Activated gamma-delta T cell treated with anti-CD3 and anti-CD28 coated beads, Interleukin-2, amount 50 U/mL, for 16 hours (primary cell): Measurements from ENCODE around the gene CLK4.
A peak's percentile ranks its signal among the peaks of the same experiment; 100 is the strongest.

Source experiments
- DNase-seq: peaks from one replicate; pipeline ENCODE4 v3.0.0-alpha.2; 2020; ENCODE audit warnings: low read depth

CLK4 gene

GRCh38 chr5:178626484-178627258, at the start of gene CLK4:
Gene CLK4, minus strand, starts transcription at chr5:178627050. Its CDS starts 3,634 bp downstream, at chr5:178623416.
- peak; percentile 94 for DNase-seq

GRCh38 chr5:178675922-178676321, 49.1 kb upstream of the CLK4 start:
- DNase-seq = no peak

GRCh38 chr5:178674334-178674733, 47.5 kb upstream of the CLK4 start:
- no peak for DNase-seq

GRCh38 chr5:178673801-178674295, 47.0 kb upstream of the CLK4 start:
- DNase-seq = no peak

DNA sequence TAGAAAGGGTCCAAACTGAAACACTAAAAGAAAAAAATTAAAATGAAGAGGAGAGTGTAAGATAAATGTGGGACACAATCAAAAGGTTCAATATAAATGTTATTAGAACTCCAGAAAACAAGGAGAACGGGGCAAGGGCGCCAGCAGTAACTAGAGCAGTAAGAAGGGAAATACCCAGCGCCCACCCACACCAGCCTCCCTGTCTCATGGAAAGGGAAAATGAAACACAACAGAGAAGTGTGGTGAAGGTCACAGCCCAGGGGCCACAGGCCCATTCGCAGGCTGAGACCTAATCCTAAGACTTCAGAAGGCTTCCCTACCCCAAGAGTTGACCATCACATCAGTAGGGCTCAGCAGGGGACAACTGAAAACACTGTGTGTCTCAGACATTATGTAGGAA, 45.8 kb upstream of the CLK4 start:
- DNase-seq = no peak

DNA sequence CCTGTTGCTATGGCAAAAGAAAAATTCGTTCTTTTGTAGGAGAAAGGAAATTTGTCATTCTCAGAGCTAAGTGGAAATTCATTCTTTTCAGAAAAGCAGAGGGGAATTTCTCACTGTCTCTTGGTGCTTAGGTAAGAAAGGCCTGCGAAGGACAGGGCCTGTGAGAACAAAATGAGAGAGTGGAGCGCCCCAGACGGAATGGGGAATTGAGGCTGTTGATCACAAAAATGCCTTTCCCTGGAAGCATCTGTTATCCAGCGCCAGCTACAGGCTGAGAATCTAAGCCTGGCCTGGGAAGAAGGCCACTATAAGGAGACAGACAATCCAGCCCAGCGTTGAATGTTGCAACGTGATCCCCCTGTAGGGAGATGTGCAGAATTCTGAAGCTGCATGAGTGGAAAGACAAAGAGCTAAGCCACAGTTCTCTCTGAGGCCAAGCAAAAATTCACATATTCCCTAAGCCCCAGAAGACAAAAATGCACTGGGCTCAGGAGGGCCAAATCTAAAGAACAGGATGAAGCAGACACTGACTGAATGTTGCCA, 44.8 kb upstream of the CLK4 start:
- DNase-seq = no peak

- no peak for DNase-seq
Measured at GRCh38 chr5:178670351-178670885, 43.6 kb upstream of the CLK4 start.

- no peak for DNase-seq
Measured at GRCh38 chr5:178668579-178668978, 41.7 kb upstream of the CLK4 start.

DNA sequence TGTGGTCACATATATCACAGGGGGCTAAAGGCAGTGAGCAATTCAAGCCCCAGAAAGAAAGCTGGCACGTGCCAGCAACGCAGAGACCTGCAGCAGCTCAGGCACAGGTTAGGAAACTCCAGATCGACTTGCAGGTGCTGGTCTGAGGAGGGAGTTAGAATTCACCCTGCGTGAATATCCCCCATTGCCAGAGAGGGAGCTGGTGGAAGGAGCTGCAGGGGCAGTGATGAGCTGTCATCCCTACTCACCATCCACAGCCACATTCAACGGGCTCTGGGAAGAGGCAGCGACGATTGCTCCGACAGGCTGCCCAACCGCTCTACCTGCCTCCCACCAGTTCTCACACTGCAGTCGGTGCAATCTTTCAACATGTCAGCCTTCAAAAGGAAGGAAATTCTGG, 40.8 kb upstream of the CLK4 start:
- DNase-seq = no peak

DNA sequence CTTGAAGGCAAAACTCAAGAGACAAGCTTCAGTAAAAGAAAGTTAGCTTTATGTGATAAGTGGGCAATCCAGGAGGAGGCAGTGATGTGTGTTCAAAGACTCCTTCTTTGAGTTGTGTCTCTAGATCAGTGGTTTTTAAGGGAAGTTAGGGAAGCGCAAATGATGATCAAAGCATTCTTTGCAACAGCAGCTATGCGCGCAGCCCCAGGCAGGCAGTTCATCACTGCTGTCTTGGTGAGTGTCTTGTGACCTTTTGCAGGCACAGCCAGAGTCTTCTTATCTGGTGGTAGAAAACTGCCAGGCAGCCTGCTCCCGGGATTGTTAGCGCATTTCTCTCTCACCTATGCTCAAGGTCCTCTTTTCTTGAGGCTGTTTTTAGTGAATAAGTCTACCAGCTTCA, 40.3 kb upstream of the CLK4 start:
- DNase-seq = no peak

GRCh38 chr5:178664141-178664540, 37.3 kb upstream of the CLK4 start:
- DNase-seq = no peak

- no peak for DNase-seq
Measured at GRCh38 chr5:178662541-178662860, 35.7 kb upstream of the CLK4 start.

DNA sequence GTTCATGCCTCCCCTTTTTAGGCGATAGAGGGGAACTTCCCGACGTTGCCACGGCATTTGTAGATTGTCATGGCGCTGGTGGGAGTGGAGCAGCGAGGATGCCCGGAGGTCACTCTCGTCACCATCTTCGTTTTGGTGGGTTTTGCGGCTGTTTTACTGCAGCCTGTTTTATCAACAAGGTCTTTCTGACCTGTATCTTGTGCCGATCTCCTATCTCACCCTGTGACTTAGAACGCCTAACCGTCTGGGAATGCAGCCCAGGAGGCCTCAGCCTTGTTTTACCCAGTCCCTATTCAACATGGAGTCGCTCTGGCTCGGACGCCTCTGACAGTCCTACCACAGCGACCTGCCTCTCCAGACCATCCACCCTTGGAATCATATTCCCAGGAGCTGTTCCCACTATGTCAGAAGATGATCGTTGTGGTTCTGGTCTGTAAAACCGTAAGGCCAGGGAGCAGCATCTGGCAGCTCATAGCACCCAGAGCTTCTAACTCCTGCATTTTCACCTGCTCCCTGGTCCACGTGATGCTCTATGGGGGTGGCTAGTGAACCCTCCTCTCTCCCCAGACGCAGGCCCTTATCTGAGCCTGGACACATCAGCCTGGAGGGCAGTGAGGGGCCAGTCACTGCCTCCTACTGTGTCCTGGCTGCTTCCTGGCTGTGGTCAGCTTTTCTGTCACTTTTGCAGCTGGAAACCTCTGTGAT, 35.1 kb upstream of the CLK4 start:
- no peak for DNase-seq

- no peak for DNase-seq
Measured at GRCh38 chr5:178651046-178651810, 24.4 kb upstream of the CLK4 start.

DNA sequence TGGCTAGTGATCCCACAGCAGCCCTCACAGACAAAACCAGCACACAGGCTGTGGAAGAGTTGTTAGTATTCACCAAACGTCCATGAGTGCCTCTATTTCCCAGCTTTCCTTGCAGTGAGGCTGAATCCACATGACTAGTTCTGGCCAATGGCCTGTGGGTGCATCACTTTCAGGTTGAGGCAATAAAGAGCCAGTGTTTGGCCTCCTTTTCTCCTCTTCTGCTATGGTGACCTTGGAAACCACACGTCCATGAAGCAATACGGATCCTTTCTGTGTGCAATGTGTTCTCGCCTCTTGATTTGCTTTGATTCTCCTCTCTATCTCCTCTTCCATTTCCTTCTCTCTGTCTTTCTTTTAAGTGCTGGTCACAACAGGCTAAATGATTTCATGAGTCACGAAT, 23.4 kb upstream of the CLK4 start:
- no peak for DNase-seq

DNA sequence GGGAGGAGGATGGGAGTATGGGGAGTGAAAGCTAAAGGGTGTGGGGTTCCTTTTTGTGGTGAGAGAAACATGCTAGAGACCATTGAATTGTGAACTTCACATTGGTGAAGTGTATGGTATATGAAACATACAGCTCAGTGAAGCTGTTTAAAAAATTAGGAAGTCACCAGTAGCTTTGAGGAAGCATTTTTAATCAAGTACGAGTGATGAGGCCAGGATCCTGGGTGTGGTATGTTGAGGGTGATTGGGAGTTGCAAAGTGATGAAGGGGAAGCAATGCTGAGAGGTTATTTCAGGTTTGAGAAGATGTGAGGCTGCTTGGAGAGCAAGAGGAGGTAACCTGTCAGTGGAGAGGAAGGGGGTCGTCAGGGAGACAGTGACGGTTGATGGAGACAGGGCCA, 22.7 kb upstream of the CLK4 start:
- DNase-seq = no peak

- no peak for DNase-seq
Measured at GRCh38 chr5:178644826-178645545, 18.1 kb upstream of the CLK4 start.

- no peak for DNase-seq
Measured at GRCh38 chr5:178642351-178642909, 15.6 kb upstream of the CLK4 start.

DNA sequence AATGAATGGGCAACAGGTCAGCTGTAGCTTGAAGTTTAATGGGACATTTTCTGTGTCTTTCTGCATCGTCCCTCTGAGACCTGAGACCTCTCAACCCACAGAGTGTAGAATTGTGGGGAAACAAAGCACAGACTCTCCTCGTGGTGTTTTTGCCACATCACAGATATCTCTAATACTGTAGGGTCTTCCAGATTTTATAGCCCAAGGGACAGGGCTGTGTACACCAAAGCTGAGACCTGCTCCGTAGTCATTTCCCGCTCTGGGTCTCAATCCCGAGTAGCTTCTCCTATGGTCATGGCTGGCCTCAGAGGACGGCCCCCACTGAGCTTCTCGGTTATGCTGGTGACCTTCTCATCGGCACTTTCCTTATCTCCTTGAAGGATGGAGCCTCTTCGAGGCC, 14.9 kb upstream of the CLK4 start:
- no peak for DNase-seq

- DNase-seq = no peak
Measured at GRCh38 chr5:178640331-178641045, 13.6 kb upstream of the CLK4 start.
